Sigmoid colon (tissue), 7 donors: ENCODE measurements around the gene HHIP. TPM values are rescaled to one million over a fixed set of nuclear protein-coding genes. Genes with fewer than 3 reads are reported as not detected.

Experiments
- DNase-seq: peaks from one replicate; pipeline ENCODE4 v3.0.0-alpha.2; 2019
- H3K27ac ChIP-seq, 4 donors: fragments of 200-600 bp; sonication (generic); one replicate each; pipeline ENCODE4 v1.5.1; 2016 to 2019; ENCODE audit warnings: mild to moderate bottlenecking in 1 of 4
- H3K27me3 ChIP-seq, 3 donors: fragments of 200-600 bp; sonication (generic); one replicate each; pipeline ENCODE4 v1.5.1; 2019; ENCODE audit warnings: mild to moderate bottlenecking in 1 of 3
- H3K36me3 ChIP-seq, 4 donors: fragments of 200-600 bp; sonication (generic); one replicate each; pipeline ENCODE4 v1.5.1; 2016 to 2019
- H3K4me1 ChIP-seq, 4 donors: fragments of 200-600 bp; sonication (generic); one replicate each; pipeline ENCODE4 v1.5.1; 2017 to 2019
- H3K4me3 ChIP-seq, 4 donors: fragments of 200-600 bp; sonication (generic); one replicate each; pipeline ENCODE4 v1.5.1; 2017 to 2019; ENCODE audit warnings: mild to moderate bottlenecking in 2 of 4, moderate library complexity in 1 of 4
- H3K9me3 ChIP-seq, 4 donors: fragments of 200-600 bp in 3 of 4; sonication (generic) in 3 of 4; one replicate each; pipeline versions ENCODE4 v1.5.1 to v1.6.1; 2013 to 2019
- CTCF ChIP-seq, 4 experiments: fragments of 450-650 bp in 3 of 4; fragments of 200-600 bp in 1 of 4; IDR thresholded peaks; one replicate each; pipeline ENCODE4 v1.5.1; 2016 to 2019; ENCODE audit warnings: antibody characterized with exemption in 4 of 4, mild to moderate bottlenecking in 3 of 4, moderate library complexity in 2 of 4
- EP300 ChIP-seq, 4 donors: sonication (generic); formaldehyde crosslinking; IDR thresholded peaks; one replicate each; pipeline ENCODE4 v1.6.1; 2017; ENCODE audit warnings: antibody characterized with exemption in 4 of 4
- POLR2A ChIP-seq, 2 donors: fragments of 450-650 bp; IDR thresholded peaks; one replicate each; pipeline ENCODE4 v1.6.1; 2016; ENCODE audit warnings: antibody characterized with exemption in 2 of 2, mild to moderate bottlenecking in 2 of 2, moderate library complexity in 2 of 2
- POLR2AphosphoS5 ChIP-seq, 4 donors: sonication (generic); formaldehyde crosslinking; IDR thresholded peaks; one replicate each; pipeline ENCODE4 v1.6.1; 2017; ENCODE audit warnings: antibody characterized with exemption in 4 of 4
- WGBS, 2 donors: extraction: QIAGEN DNeasy Blood & Tissue Kit; methylation state at CpG; one replicate each; pipeline ENCODE4 v1.1.7; 2013; 5-methylcytosine and 5-hydroxymethylcytosine counted together
- intact Hi-C: fragments of 100-400 bp; cut with DNase I; formaldehyde crosslinking; loops from one replicate; pipeline ENCODE4 v1.15.1; 2023
- polyA plus RNA-seq, 3 donors: library from polyadenylated mRNA; stranded (reverse); fragments of 200-250 nt; gene quantifications; one replicate each; pipeline ENCODE4 v1.2.3, GENCODE V29; 2013
- total RNA-seq, 4 donors: library from RNA; depleted of rRNA; stranded (reverse); fragments of >200 nt; gene quantifications; one replicate each; pipeline ENCODE4 v1.1.0, GENCODE V29; 2016
- donor health status: healthy with polysubstance abuse.
- donor health status: Bipolar disorder and iron deficiency.
- donor health status: healthy.

Gene HHIP
- total and polyA plus RNA-seq, 7 donors = 0.16 to 2.1 (median 0.58) TPM; not detected in 1

DNA sequence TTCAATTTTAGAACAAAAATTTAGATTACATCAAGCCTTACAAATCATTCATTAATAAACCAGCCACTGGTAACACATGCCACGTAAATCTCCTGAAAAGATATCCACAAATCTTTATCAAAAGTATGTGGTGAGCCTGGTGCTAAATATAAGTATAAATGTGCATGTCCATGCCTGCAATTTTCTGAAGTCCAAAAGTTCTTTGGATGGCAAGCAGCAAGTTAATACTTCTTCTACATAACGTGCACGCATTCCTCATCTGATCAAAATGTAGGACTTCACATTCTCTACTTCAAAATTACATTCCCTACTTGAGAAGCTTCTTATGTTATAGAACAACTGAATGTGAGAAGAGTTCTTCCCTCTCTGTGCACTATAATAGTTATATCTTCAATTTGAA lies 49.8 kb downstream of the HHIP start:
- Histone ChIP-seq H3K36me3 (no peaks in the 10 kb centered on the region), H3K27ac (no peak overlapping the region), H3K4me3 (no peak overlapping the region), H3K4me1 (no peaks in the 10 kb centered on the region), H3K9me3 (no peaks in the 10 kb centered on the region), H3K27me3 (no peaks in the 10 kb centered on the region)
- TF ChIP-seq POLR2A (IDR thresholded peaks at IDR 0.05) = no peak
- TF ChIP-seq POLR2AphosphoS5 (IDR thresholded peaks at IDR 0.05) = no peak
- no peak for TF ChIP-seq EP300 (IDR thresholded peaks at IDR 0.05)
- TF ChIP-seq CTCF (IDR thresholded peaks at IDR 0.05) = no peak
- 90 to 97% methylated on average over 3 of the region's 3 CpGs for WGBS, 2 donors
- intact Hi-C loops = no loop called here
- DNase-seq = no peak

GRCh38 chr4:144696376-144696775 lies 50.4 kb downstream of the HHIP start:
- no peak for DNase-seq
- Histone ChIP-seq H3K4me1 (no peaks in the 10 kb centered on the region), H3K27ac (no peak overlapping the region), H3K27me3 (no peaks in the 10 kb centered on the region), H3K4me3 (no peak overlapping the region), H3K36me3 (no peaks in the 10 kb centered on the region), H3K9me3 (no peaks in the 10 kb centered on the region)
- TF ChIP-seq POLR2AphosphoS5 (IDR thresholded peaks at IDR 0.05) = no peak
- no peak for TF ChIP-seq EP300 (IDR thresholded peaks at IDR 0.05)
- TF ChIP-seq CTCF (IDR thresholded peaks at IDR 0.05) = no peak
- TF ChIP-seq POLR2A (IDR thresholded peaks at IDR 0.05) = no peak
- intact Hi-C loops = no loop called here

DNA sequence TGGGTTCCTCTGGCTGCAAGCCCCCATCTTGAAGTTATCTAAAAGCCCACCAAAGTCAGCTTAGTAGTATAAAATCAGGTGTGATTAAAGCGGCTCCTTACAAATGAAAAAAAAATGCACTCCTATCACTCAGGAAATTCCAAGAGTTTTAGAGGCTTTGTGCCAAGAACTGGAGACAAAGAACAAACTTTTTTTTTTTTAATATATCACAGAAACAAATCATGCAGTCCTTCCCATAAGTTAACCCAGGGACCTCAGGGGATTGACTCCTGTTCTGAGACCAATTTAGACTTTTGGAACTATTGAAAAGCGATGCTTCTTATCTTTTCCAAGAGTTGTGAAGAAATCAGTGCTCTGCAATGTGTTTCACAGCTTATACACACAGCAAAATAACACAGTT lies 53.6 kb downstream of the HHIP start:
- WGBS, 2 donors = 76 to 90% methylated on average over 2 of the region's 2 CpGs
- Histone ChIP-seq H3K36me3 (no peaks in the 10 kb centered on the region), H3K27ac (no peak overlapping the region), H3K4me1 (no peaks in the 10 kb centered on the region), H3K9me3 (no peaks in the 10 kb centered on the region), H3K27me3 (no peaks in the 10 kb centered on the region), H3K4me3 (no peak overlapping the region)
- no peak for DNase-seq
- TF ChIP-seq EP300 (IDR thresholded peaks at IDR 0.05) = no peak
- no peak for TF ChIP-seq CTCF (IDR thresholded peaks at IDR 0.05)
- TF ChIP-seq POLR2AphosphoS5 (IDR thresholded peaks at IDR 0.05) = no peak
- no peak for TF ChIP-seq POLR2A (IDR thresholded peaks at IDR 0.05)
- intact Hi-C loops = no loop called here

DNA sequence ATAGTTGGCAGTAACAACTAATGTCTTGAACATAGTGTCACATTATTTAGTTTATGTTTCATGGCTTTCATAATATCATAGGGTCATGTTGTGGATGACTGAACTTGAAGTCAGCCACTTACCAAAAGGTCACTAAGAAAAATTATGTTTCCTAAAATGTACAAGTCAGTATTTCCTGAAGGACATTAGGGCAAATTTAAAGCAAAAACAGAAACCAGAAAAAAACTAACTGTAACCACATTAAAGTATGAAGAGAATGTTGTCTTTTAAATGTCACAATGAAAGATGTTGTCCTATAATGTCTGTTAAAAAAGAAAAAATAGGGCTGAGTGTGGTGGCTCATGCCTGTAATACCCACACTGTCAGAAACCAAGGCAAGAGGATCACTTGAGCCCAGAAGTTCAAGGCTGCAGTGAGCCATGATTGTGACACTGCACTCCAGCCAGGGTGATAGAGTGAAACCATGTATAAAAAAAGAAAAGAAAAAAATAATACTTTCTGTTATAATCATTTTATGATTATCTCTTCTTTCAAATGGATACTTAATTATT lies 55.8 kb downstream of the HHIP start:
- Histone ChIP-seq H3K9me3 (no peaks in the 10 kb centered on the region), H3K27me3 (no peaks in the 10 kb centered on the region), H3K4me3 (no peak overlapping the region), H3K4me1 (no peaks in the 10 kb centered on the region), H3K36me3 (no peaks in the 10 kb centered on the region), H3K27ac (no peak overlapping the region)
- intact Hi-C loops = no loop called here
- DNase-seq = no peak
- no peak for TF ChIP-seq POLR2AphosphoS5 (IDR thresholded peaks at IDR 0.05)
- TF ChIP-seq EP300 (IDR thresholded peaks at IDR 0.05) = no peak
- no peak for TF ChIP-seq CTCF (IDR thresholded peaks at IDR 0.05)

DNA sequence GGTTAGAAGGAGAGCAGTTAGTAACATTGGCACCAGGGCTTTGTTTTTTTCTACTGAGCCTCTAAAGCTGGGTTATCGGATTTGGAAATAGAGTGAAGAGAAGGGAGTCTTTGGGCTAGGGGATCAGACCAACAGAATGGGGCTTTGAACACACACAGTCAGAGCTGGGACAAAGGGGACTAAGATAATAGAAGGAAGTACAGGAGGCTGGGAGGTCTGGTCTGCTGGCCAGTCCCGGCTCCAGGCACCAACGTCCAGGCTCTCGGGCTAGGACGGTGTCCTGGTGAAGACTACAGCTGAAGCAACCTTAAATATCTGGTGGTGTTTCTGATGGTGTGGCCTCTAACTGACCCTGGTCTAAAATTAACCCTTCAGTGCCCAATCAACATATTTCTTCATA lies 57.5 kb downstream of the HHIP start:
- no peak for DNase-seq
- Histone ChIP-seq H3K9me3 (no peaks in the 10 kb centered on the region), H3K27me3 (no peaks in the 10 kb centered on the region), H3K27ac (no peak overlapping the region), H3K36me3 (no peaks in the 10 kb centered on the region), H3K4me3 (no peak overlapping the region), H3K4me1 (no peaks in the 10 kb centered on the region)
- WGBS, 2 donors = 86 to 91% methylated on average over 5 of the region's 5 CpGs
- TF ChIP-seq EP300 (IDR thresholded peaks at IDR 0.05) (no peak), CTCF (IDR thresholded peaks at IDR 0.05) (no peak), POLR2A (IDR thresholded peaks at IDR 0.05) (no peak), POLR2AphosphoS5 (IDR thresholded peaks at IDR 0.05) (no peak)
- intact Hi-C loops = no loop called here
